ENCODE results near the gene RAD51B.
"Not testable (repeated sequence)": the region's sequence is repeated elsewhere in the genome, so short reads cannot be mapped to it uniquely, and the experiment has no call there.

DNA sequence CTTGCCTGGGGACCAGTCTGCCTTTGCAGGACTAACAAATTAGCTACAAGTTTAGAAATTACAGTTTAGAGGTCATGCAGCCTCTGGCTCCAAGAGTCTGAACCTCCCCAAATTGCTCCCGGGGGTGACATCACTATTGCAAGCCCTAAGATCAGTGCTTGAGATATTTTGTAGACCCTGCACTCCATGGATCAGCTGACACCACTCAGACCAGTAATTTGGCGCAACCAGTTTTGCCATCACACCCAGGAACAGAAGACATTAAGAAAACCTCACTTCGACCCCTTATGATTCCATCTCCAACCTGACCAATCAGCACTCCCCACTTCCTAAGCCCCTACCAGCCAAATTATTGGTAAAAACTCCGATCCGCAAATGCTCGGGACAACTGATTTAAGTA, 1.1 kb upstream of the RAD51B start:
- not testable (repeated sequence) for TF ChIP-seq ZNF41 (CRISPR knock-in tag; conservative IDR thresholded peaks at IDR 0.05); ARHGAP35 (IDR thresholded peaks at IDR 0.05; ENCODE audit: partially characterized antibody); ATF1 (CRISPR knock-in tag; IDR thresholded peaks at IDR 0.05); ATF1 (tag; IDR thresholded peaks at IDR 0.05); EP300 (IDR thresholded peaks at IDR 0.05; ENCODE audit: low read length); EGR1 (conservative IDR thresholded peaks at IDR 0.05); HSF4 (CRISPR knock-in tag; IDR thresholded peaks at IDR 0.05; ENCODE audit: borderline replicate concordance); SP1 (CRISPR knock-in tag; IDR thresholded peaks at IDR 0.05); POLR2A (conservative IDR thresholded peaks at IDR 0.05)
- TF ChIP-seq, protein P1, sequence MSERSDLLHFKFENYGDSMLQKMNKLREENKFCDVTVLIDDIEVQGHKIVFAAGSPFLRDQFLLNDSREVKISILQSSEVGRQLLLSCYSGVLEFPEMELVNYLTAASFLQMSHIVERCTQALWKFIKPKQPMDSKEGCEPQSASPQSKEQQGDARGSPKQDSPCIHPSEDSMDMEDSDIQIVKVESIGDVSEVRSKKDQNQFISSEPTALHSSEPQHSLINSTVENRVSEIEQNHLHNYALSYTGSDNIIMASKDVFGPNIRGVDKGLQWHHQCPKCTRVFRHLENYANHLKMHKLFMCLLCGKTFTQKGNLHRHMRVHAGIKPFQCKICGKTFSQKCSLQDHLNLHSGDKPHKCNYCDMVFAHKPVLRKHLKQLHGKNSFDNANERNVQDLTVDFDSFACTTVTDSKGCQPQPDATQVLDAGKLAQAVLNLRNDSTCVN (CRISPR knock-in tag; IDR thresholded peaks at IDR 0.05), result not testable (repeated sequence)
- TF ChIP-seq, protein P2, sequence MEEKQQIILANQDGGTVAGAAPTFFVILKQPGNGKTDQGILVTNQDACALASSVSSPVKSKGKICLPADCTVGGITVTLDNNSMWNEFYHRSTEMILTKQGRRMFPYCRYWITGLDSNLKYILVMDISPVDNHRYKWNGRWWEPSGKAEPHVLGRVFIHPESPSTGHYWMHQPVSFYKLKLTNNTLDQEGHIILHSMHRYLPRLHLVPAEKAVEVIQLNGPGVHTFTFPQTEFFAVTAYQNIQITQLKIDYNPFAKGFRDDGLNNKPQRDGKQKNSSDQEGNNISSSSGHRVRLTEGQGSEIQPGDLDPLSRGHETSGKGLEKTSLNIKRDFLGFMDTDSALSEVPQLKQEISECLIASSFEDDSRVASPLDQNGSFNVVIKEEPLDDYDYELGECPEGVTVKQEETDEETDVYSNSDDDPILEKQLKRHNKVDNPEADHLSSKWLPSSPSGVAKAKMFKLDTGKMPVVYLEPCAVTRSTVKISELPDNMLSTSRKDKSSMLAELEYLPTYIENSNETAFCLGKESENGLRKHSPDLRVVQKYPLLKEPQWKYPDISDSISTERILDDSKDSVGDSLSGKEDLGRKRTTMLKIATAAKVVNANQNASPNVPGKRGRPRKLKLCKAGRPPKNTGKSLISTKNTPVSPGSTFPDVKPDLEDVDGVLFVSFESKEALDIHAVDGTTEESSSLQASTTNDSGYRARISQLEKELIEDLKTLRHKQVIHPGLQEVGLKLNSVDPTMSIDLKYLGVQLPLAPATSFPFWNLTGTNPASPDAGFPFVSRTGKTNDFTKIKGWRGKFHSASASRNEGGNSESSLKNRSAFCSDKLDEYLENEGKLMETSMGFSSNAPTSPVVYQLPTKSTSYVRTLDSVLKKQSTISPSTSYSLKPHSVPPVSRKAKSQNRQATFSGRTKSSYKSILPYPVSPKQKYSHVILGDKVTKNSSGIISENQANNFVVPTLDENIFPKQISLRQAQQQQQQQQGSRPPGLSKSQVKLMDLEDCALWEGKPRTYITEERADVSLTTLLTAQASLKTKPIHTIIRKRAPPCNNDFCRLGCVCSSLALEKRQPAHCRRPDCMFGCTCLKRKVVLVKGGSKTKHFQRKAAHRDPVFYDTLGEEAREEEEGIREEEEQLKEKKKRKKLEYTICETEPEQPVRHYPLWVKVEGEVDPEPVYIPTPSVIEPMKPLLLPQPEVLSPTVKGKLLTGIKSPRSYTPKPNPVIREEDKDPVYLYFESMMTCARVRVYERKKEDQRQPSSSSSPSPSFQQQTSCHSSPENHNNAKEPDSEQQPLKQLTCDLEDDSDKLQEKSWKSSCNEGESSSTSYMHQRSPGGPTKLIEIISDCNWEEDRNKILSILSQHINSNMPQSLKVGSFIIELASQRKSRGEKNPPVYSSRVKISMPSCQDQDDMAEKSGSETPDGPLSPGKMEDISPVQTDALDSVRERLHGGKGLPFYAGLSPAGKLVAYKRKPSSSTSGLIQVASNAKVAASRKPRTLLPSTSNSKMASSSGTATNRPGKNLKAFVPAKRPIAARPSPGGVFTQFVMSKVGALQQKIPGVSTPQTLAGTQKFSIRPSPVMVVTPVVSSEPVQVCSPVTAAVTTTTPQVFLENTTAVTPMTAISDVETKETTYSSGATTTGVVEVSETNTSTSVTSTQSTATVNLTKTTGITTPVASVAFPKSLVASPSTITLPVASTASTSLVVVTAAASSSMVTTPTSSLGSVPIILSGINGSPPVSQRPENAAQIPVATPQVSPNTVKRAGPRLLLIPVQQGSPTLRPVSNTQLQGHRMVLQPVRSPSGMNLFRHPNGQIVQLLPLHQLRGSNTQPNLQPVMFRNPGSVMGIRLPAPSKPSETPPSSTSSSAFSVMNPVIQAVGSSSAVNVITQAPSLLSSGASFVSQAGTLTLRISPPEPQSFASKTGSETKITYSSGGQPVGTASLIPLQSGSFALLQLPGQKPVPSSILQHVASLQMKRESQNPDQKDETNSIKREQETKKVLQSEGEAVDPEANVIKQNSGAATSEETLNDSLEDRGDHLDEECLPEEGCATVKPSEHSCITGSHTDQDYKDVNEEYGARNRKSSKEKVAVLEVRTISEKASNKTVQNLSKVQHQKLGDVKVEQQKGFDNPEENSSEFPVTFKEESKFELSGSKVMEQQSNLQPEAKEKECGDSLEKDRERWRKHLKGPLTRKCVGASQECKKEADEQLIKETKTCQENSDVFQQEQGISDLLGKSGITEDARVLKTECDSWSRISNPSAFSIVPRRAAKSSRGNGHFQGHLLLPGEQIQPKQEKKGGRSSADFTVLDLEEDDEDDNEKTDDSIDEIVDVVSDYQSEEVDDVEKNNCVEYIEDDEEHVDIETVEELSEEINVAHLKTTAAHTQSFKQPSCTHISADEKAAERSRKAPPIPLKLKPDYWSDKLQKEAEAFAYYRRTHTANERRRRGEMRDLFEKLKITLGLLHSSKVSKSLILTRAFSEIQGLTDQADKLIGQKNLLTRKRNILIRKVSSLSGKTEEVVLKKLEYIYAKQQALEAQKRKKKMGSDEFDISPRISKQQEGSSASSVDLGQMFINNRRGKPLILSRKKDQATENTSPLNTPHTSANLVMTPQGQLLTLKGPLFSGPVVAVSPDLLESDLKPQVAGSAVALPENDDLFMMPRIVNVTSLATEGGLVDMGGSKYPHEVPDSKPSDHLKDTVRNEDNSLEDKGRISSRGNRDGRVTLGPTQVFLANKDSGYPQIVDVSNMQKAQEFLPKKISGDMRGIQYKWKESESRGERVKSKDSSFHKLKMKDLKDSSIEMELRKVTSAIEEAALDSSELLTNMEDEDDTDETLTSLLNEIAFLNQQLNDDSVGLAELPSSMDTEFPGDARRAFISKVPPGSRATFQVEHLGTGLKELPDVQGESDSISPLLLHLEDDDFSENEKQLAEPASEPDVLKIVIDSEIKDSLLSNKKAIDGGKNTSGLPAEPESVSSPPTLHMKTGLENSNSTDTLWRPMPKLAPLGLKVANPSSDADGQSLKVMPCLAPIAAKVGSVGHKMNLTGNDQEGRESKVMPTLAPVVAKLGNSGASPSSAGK (IDR thresholded peaks at IDR 0.05), result not testable (repeated sequence)
- TF ChIP-seq, protein P3, sequence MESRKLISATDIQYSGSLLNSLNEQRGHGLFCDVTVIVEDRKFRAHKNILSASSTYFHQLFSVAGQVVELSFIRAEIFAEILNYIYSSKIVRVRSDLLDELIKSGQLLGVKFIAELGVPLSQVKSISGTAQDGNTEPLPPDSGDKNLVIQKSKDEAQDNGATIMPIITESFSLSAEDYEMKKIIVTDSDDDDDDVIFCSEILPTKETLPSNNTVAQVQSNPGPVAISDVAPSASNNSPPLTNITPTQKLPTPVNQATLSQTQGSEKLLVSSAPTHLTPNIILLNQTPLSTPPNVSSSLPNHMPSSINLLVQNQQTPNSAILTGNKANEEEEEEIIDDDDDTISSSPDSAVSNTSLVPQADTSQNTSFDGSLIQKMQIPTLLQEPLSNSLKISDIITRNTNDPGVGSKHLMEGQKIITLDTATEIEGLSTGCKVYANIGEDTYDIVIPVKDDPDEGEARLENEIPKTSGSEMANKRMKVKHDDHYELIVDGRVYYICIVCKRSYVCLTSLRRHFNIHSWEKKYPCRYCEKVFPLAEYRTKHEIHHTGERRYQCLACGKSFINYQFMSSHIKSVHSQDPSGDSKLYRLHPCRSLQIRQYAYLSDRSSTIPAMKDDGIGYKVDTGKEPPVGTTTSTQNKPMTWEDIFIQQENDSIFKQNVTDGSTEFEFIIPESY (CRISPR knock-in tag; IDR thresholded peaks at IDR 0.05), result not testable (repeated sequence)
- TF ChIP-seq, protein P4, sequence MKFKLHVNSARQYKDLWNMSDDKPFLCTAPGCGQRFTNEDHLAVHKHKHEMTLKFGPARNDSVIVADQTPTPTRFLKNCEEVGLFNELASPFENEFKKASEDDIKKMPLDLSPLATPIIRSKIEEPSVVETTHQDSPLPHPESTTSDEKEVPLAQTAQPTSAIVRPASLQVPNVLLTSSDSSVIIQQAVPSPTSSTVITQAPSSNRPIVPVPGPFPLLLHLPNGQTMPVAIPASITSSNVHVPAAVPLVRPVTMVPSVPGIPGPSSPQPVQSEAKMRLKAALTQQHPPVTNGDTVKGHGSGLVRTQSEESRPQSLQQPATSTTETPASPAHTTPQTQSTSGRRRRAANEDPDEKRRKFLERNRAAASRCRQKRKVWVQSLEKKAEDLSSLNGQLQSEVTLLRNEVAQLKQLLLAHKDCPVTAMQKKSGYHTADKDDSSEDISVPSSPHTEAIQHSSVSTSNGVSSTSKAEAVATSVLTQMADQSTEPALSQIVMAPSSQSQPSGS (CRISPR knock-in tag; IDR thresholded peaks at IDR 0.05), result not testable (repeated sequence)
- TF ChIP-seq, protein P5, sequence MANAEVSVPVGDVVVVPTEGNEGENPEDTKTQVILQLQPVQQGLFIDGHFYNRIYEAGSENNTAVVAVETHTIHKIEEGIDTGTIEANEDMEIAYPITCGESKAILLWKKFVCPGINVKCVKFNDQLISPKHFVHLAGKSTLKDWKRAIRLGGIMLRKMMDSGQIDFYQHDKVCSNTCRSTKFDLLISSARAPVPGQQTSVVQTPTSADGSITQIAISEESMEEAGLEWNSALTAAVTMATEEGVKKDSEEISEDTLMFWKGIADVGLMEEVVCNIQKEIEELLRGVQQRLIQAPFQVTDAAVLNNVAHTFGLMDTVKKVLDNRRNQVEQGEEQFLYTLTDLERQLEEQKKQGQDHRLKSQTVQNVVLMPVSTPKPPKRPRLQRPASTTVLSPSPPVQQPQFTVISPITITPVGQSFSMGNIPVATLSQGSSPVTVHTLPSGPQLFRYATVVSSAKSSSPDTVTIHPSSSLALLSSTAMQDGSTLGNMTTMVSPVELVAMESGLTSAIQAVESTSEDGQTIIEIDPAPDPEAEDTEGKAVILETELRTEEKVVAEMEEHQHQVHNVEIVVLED (CRISPR knock-in tag; IDR thresholded peaks at IDR 0.05), result not testable (repeated sequence)

Data from K562 (cell line).